ENCODE data around the gene H19.

Gene H19

DNA sequence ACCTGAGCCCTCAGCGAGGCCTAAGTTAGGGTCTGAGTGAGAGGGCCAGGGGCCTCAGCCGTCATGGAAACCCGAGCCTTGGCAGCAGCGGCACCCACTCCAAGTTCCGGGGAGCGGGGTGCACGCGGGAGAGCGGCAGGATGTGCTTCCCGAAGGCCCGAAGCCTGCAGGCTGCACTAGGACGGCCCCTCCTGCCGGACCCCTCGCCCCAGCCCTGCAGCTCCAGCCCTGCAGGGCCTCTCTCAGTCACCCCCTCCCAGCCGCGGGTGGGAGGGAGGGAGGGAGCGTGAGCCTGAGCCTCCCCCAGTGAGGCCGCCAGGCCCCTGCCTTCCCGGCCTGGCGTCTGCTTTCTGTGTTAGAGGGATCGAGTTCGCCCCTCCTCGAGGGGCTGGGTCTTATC, 27.9 kb downstream of the H19 start:
- Histone ChIP-seq H3K4me3 (ENCODE audit: insufficient read depth in 1 of 2, low read depth in 1 of 2, low read length in 2 of 2) (no peak overlapping the region), H2BK15ac (ENCODE audit: low read depth, poor library complexity, severe bottlenecking) (no peak overlapping the region), H3K27me3 (ENCODE audit: control insufficient read depth in 1 of 2, insufficient read depth in 1 of 2, low read length in 2 of 2) (no peaks in the 10 kb centered on the region), H3K9ac (ENCODE audit: low read length) (no peak overlapping the region), H3K4me2 (ENCODE audit: low read length, poor library complexity, severe bottlenecking) (no peak overlapping the region), H3K18ac (ENCODE audit: low read depth in 1 of 2, low read length in 2 of 2) (no peak overlapping the region), H3K27ac (ENCODE audit: low read length, poor library complexity, severe bottlenecking) (no peak overlapping the region), H2BK12ac (ENCODE audit: low read length in 2 of 2) (no peak overlapping the region), H3K23ac (ENCODE audit: low read length in 2 of 2) (no peak overlapping the region), H3K9me3 (ENCODE audit: control insufficient read depth, low read length) (no peaks in the 10 kb centered on the region), H3K4me1 (ENCODE audit: control insufficient read depth, insufficient read depth, low read depth, low read length) (no peaks in the 10 kb centered on the region), H2AFZ (ENCODE audit: low read depth, low read length) (no peak overlapping the region), H3K14ac (ENCODE audit: low read length in 2 of 2) (no peak overlapping the region), H4K91ac (ENCODE audit: low read length) (no peak overlapping the region), H2BK120ac (ENCODE audit: low read depth, low read length) (no peak overlapping the region), H3K79me1 (replicated peaks; ENCODE audit: low read length, poor library complexity, severe bottlenecking) (no peaks in the 10 kb centered on the region), H3K36me3 (ENCODE audit: control insufficient read depth in 1 of 2, insufficient read depth in 2 of 2, low read depth in 1 of 2, low read length in 2 of 2) (no peaks in the 10 kb centered on the region), H3K4ac (ENCODE audit: low read depth in 1 of 2, low read length in 2 of 2) (no peak overlapping the region), H2AK5ac (ENCODE audit: low read length, severe bottlenecking) (no peak overlapping the region), H4K8ac (ENCODE audit: low read length) (no peak overlapping the region), H2BK5ac (ENCODE audit: low read depth, low read length, poor library complexity, severe bottlenecking) (no peak overlapping the region)
- no peak for DNase-seq
- no CpG with 5 or more reads among the region's 23 CpGs for WGBS

DNA sequence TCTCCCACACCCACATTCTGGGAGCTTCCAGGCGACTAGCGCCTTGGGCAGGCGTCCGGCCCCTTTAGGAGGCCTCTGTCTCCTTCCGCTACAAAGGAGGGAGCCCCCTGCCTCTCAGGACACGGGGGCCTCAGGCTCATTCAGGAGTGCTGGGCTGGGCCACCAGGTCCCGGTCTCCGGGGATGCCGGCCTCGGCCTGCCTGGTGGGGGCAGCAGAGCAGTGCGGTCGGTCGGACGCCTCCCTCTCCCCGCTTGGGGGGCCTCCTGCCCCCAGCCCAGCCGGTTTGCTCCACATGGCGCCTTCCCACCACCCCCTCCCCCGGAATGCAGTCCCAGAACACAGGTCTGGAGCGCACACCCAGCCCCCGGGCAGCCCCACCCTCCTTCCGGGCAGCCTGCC, 28.6 kb downstream of the H19 start:
- no peak overlapping the region for H3K14ac ChIP-seq (ENCODE audit: low read length in 2 of 2)
- no peaks in the 10 kb centered on the region for H3K27me3 ChIP-seq (ENCODE audit: control insufficient read depth in 1 of 2, insufficient read depth in 1 of 2, low read length in 2 of 2)
- H2BK15ac ChIP-seq (ENCODE audit: low read depth, poor library complexity, severe bottlenecking): no peak overlapping the region
- H3K4ac ChIP-seq (ENCODE audit: low read depth in 1 of 2, low read length in 2 of 2): no peak overlapping the region
- no peaks in the 10 kb centered on the region for H3K9me3 ChIP-seq (ENCODE audit: control insufficient read depth, low read length)
- no peak overlapping the region for H4K91ac ChIP-seq (ENCODE audit: low read length)
- no peak for DNase-seq
- H4K8ac ChIP-seq (ENCODE audit: low read length): no peak overlapping the region
- H3K18ac ChIP-seq (ENCODE audit: low read depth in 1 of 2, low read length in 2 of 2): no peak overlapping the region
- no peak overlapping the region for H3K4me2 ChIP-seq (ENCODE audit: low read length, poor library complexity, severe bottlenecking)
- H3K36me3 ChIP-seq (ENCODE audit: control insufficient read depth in 1 of 2, insufficient read depth in 2 of 2, low read depth in 1 of 2, low read length in 2 of 2): no peaks in the 10 kb centered on the region
- H3K4me1 ChIP-seq (ENCODE audit: control insufficient read depth, insufficient read depth, low read depth, low read length): no peaks in the 10 kb centered on the region
- no peaks in the 10 kb centered on the region for H3K79me1 ChIP-seq (replicated peaks; ENCODE audit: low read length, poor library complexity, severe bottlenecking)
- H2BK5ac ChIP-seq (ENCODE audit: low read depth, low read length, poor library complexity, severe bottlenecking): no peak overlapping the region
- H3K23ac ChIP-seq (ENCODE audit: low read length in 2 of 2): no peak overlapping the region
- H3K27ac ChIP-seq (ENCODE audit: low read length, poor library complexity, severe bottlenecking): no peak overlapping the region
- no peak overlapping the region for H2BK12ac ChIP-seq (ENCODE audit: low read length in 2 of 2)
- no peak overlapping the region for H2BK120ac ChIP-seq (ENCODE audit: low read depth, low read length)
- no peak overlapping the region for H3K9ac ChIP-seq (ENCODE audit: low read length)
- H2AFZ ChIP-seq (ENCODE audit: low read depth, low read length): no peak overlapping the region
- no CpG with 5 or more reads among the region's 21 CpGs for WGBS
- H3K4me3 ChIP-seq (ENCODE audit: insufficient read depth in 1 of 2, low read depth in 1 of 2, low read length in 2 of 2): no peak overlapping the region
- H2AK5ac ChIP-seq (ENCODE audit: low read length, severe bottlenecking): no peak overlapping the region

DNA sequence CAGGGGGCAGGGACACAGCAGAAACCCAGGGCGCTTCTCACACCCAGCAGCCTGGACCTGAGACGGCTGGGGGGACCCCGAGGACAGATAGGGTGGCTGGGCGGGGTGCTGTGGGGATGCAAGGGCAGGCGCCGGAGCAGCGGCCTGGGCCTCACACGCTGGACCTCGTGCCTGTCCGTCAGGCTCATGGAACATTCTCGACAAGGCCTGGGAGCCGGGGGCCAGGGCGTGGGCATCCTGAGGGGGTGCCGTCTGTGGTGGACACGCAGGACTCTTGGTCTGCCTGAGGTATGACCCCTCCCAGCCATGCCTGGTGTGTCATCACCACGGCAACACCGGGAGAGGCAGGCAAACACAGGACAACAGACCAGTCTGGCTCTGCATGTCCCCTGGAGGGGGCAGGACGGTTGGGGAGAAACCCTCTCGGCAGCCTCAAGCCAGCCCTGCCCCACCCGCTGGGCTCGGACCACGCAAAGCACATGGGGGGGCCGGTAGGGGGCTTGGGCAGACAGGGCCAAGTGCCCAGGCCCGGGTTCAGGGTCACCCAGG, 29.1 kb downstream of the H19 start:
- DNase-seq: no peak
- Histone ChIP-seq H3K18ac (ENCODE audit: low read depth in 1 of 2, low read length in 2 of 2) (peak overlapping the region in 1 of 2 experiments; percentile 52), H3K14ac (ENCODE audit: low read length in 2 of 2) (no peak overlapping the region), H2BK5ac (ENCODE audit: low read depth, low read length, poor library complexity, severe bottlenecking) (no peak overlapping the region), H2BK15ac (ENCODE audit: low read depth, poor library complexity, severe bottlenecking) (no peak overlapping the region), H3K4me1 (ENCODE audit: control insufficient read depth, insufficient read depth, low read depth, low read length) (no peaks in the 10 kb centered on the region), H2AFZ (ENCODE audit: low read depth, low read length) (no peak overlapping the region), H3K4ac (ENCODE audit: low read depth in 1 of 2, low read length in 2 of 2) (no peak overlapping the region), H4K91ac (ENCODE audit: low read length) (peak overlapping the region; percentile 68), H3K4me2 (ENCODE audit: low read length, poor library complexity, severe bottlenecking) (no peak overlapping the region), H3K4me3 (ENCODE audit: insufficient read depth in 1 of 2, low read depth in 1 of 2, low read length in 2 of 2) (no peak overlapping the region), H2AK5ac (ENCODE audit: low read length, severe bottlenecking) (no peak overlapping the region), H2BK12ac (ENCODE audit: low read length in 2 of 2) (no peak overlapping the region), H3K27ac (ENCODE audit: low read length, poor library complexity, severe bottlenecking) (no peak overlapping the region), H3K9me3 (ENCODE audit: control insufficient read depth, low read length) (no peaks in the 10 kb centered on the region), H3K36me3 (ENCODE audit: control insufficient read depth in 1 of 2, insufficient read depth in 2 of 2, low read depth in 1 of 2, low read length in 2 of 2) (no peaks in the 10 kb centered on the region), H3K9ac (ENCODE audit: low read length) (no peak overlapping the region), H3K27me3 (ENCODE audit: control insufficient read depth in 1 of 2, insufficient read depth in 1 of 2, low read length in 2 of 2) (no peaks in the 10 kb centered on the region), H2BK120ac (ENCODE audit: low read depth, low read length) (peak overlapping the region; percentile 34), H3K79me1 (replicated peaks; ENCODE audit: low read length, poor library complexity, severe bottlenecking) (no peaks in the 10 kb centered on the region), H3K23ac (ENCODE audit: low read length in 2 of 2) (no peak overlapping the region), H4K8ac (ENCODE audit: low read length) (peak overlapping the region; percentile 85)
- no CpG with 5 or more reads among the region's 24 CpGs for WGBS

DNA sequence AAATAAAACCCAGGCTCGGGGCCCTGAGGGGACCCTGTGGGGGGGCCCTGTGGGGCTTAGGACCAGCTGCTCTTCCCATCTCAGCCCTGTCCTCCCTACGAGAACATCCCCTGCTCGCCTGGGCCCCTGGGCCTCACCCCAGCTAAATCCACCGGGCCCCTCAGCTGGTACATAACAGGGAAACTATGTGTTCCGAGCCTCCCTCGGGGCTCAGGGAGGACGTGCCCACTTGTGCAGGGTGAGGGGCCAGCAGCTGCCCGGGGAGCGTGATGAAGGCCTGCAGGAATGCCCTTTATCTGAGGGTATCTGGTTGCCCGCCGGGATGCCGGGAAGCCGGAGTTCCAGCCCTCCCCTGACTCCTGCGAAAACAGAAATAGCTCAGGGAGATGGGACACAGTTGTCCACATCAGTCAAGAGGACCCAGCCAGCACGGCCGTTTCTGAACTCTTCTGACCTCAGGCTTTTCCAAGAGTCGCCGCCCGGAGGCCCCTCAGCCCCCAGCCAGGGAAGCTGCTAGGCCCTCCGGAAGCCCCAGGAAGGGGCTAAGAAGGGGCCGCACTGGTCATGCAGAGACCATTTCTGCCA, 29.9 kb downstream of the H19 start:
- WGBS: no CpG with 5 or more reads among the region's 21 CpGs
- no peak overlapping the region for H3K9ac ChIP-seq (ENCODE audit: low read length)

More for the DNA sequence above, 29.9 kb downstream of the H19 start:
- Histone ChIP-seq H3K27me3 (ENCODE audit: control insufficient read depth in 1 of 2, insufficient read depth in 1 of 2, low read length in 2 of 2) (no peaks in the 10 kb centered on the region), H3K79me1 (replicated peaks; ENCODE audit: low read length, poor library complexity, severe bottlenecking) (no peaks in the 10 kb centered on the region), H4K91ac (ENCODE audit: low read length) (no peak overlapping the region), H3K23ac (ENCODE audit: low read length in 2 of 2) (no peak overlapping the region), H3K36me3 (ENCODE audit: control insufficient read depth in 1 of 2, insufficient read depth in 2 of 2, low read depth in 1 of 2, low read length in 2 of 2) (no peaks in the 10 kb centered on the region), H3K9me3 (ENCODE audit: control insufficient read depth, low read length) (no peaks in the 10 kb centered on the region), H3K27ac (ENCODE audit: low read length, poor library complexity, severe bottlenecking) (no peak overlapping the region), H2BK15ac (ENCODE audit: low read depth, poor library complexity, severe bottlenecking) (no peak overlapping the region), H3K4ac (ENCODE audit: low read depth in 1 of 2, low read length in 2 of 2) (no peak overlapping the region), H3K4me2 (ENCODE audit: low read length, poor library complexity, severe bottlenecking) (no peak overlapping the region), H2AK5ac (ENCODE audit: low read length, severe bottlenecking) (no peak overlapping the region), H4K8ac (ENCODE audit: low read length) (no peak overlapping the region), H3K4me1 (ENCODE audit: control insufficient read depth, insufficient read depth, low read depth, low read length) (no peaks in the 10 kb centered on the region), H2BK120ac (ENCODE audit: low read depth, low read length) (no peak overlapping the region), H3K4me3 (ENCODE audit: insufficient read depth in 1 of 2, low read depth in 1 of 2, low read length in 2 of 2) (no peak overlapping the region), H2BK5ac (ENCODE audit: low read depth, low read length, poor library complexity, severe bottlenecking) (no peak overlapping the region), H2BK12ac (ENCODE audit: low read length in 2 of 2) (no peak overlapping the region), H3K18ac (ENCODE audit: low read depth in 1 of 2, low read length in 2 of 2) (no peak overlapping the region), H3K14ac (ENCODE audit: low read length in 2 of 2) (no peak overlapping the region), H2AFZ (ENCODE audit: low read depth, low read length) (no peak overlapping the region)
- no peak for DNase-seq

Data from mesenchymal stem cell (in vitro differentiated cells and primary cell).